DMS53 treated with DMSO at 0.1 percent for 48 hours (cell line): Measurements from ENCODE around the gene PALD1.
"Not testable (repeated sequence)": the region's sequence is repeated elsewhere in the genome, so short reads cannot be mapped to it uniquely, and the experiment has no call there.

Source experiments
- DNase-seq: peaks from one replicate; lab custom pipeline; 2025; ENCODE audit not compliant: unreplicated experiment; lab: John Stamatoyannopoulos, UW

Gene PALD1

DNA sequence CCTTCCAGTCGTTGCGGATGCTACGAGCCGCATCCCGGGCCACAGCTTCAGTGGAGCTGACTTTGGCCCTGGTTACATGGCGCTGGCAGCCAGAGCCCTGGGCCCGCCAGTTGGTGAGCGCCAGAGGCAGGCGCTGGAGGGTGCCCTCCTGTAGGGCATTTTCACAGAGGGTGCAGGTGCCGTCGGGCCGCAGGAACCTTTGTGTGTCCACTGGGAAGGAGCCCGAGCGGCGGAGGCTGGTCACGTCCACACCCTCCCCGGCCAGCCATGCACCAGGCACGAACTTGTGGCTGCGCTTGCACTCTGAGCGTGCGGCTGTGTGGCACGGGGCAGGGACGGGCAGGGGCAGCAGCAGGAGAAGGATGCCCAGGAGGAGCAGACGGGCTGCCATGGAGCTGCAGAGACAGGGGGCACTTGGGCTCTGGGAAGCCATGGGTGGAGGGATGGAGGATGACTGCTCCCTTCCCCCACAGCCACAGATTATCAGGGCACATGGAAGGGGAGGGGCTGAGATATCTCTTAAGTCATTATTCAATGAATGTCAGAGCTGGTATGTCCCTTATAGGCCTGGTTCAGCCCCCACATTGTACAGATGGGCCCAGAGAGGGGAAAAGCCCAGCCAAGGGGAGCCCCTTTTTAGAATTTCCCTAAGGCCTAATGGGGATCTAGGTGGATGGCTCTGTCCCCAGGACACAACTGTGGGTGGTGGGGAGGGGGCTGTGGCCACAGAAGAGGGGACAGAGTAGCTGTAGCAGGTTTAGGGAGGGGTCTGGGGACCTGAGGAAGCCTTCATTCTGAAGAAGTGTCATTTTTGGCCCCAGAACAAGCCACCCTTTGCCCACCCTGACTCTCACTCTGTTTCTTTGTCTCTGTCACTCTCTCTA lies 122.2 kb downstream of the PALD1 start:
- no peak for DNase-seq

DNA sequence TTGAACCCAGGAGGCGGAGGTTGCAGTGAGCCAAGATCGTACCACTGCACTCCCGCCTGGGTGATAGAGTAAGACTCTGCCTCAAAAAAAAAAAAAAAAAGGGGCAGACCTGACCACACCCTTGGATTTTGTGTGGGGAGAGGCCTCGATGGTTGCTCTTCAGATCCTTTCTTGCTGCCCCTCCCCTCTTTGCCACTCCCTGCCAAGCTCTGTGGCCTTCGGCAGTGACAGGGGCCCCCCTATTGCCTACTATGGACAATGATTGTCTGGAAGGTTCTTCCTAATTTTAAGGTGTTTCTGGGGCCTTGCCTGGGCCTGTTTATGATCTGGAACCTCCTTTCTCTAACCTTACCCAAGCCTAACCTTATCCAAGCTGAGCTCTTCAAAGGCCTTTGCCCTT lies 123.2 kb downstream of the PALD1 start:
- DNase-seq = no peak

DNA sequence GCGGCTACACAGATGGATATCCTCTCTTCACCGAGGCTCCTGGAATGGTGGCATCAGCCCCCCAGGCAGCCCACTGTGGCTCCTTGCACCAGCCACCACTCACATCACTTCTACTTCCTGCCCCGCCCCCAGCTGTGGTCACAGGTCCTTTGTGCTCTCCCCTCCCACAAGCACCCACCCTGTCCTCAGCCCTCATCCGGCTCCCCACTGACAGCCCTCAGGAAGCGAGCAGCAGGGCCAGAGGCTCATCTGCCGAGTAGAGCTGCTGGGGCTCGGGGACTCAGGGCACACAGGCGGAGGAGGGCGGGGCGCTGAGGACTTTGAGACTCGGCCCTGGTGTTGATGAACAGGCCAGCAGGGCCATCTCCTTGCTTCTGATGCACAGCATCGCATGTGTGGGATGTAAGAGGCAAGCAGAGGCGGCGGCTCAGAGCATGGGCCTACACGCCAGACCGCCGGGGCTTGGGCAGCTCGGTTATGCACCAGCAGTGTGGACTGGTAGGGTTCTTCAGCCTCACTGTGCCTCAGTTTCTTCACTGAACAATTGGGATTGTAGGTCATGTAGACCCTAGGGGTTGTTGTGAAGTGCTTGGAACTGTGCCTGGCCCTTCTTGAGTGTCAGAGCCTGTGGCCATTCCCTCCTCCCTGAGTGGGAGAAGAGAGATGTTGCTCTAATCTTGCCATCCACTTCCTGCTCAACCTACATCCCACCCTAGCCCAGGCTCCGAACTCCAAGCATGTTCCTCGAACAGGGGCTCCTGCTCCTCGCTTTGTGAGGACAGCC lies 124.3 kb downstream of the PALD1 start, which contains the start of gene PRF1:
TSS of gene PRF1 (minus strand) at position 77 of the 784 bp plus-strand sequence. CDS start 1,839 bp downstream, outside the sequence.
- no peak for DNase-seq

- DNase-seq = no peak
Observed at GRCh38 chr10:70603449-70603801, 124.9 kb downstream of the PALD1 start.

- DNase-seq = no peak
Observed at GRCh38 chr10:70604106-70604505, 125.5 kb downstream of the PALD1 start.

GRCh38 chr10:70605161-70605560 lies 126.6 kb downstream of the PALD1 start:
- no peak for DNase-seq

DNA sequence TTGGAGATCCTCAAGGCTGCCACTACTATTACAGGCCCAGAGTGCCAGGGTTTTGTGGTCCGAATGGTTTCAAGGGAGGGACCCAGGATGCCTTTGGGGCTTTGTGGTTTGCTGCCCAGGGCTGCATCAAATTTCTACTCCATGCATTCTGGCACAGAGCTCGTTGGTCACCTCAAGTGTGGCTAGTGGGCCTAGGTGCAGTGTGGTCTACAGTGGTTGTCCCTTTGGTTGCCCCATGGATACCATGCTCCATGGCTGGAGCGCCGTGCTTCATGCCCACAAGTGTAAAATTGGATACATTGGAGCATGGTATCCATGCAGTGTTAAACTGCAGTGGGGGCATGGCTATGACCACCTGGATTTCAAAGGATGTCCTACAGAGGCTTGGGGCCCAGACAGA lies 129.4 kb downstream of the PALD1 start:
- DNase-seq = no peak

- no peak for DNase-seq
Observed at GRCh38 chr10:70613941-70614340, 135.4 kb downstream of the PALD1 start.

DNA sequence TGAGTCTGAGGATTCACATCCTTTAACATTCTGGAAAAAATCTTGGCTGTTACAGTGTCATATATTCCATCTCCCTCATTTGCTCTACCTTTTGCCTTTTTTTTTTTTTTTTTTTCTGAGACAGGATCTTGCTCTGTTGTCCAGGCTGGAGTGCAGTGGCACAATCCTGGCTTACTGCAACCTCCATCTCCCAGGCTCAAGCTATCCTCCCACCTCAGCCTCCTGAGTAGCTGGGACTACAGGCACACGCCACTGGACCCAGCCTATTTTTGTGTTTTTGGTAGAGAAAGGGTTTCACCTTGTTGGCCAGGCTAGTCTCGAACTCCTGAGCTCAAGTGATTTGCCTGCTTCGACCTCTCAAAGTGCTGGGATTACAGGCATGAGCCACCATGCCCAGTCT lies 135.8 kb downstream of the PALD1 start:
- not testable (repeated sequence) for DNase-seq

DNA sequence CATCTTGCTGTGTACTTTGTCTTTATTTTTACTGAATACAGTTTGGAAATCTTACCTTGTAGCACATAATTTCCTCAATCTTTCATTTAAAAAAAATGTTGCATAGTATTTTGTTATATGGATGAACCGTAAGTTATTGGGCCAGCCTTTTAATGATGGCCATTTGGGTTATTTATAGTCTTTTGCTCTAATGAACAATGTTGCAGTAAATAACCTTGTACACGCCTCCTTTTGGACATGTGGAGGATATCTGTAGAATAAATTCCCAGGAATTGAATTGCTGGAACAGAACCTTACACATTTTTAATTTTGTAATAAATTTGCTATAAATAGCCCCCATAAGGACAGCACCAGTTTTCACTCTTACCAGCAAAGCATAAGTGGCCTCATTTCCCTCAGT lies 136.6 kb downstream of the PALD1 start:
- DNase-seq = no peak

DNA sequence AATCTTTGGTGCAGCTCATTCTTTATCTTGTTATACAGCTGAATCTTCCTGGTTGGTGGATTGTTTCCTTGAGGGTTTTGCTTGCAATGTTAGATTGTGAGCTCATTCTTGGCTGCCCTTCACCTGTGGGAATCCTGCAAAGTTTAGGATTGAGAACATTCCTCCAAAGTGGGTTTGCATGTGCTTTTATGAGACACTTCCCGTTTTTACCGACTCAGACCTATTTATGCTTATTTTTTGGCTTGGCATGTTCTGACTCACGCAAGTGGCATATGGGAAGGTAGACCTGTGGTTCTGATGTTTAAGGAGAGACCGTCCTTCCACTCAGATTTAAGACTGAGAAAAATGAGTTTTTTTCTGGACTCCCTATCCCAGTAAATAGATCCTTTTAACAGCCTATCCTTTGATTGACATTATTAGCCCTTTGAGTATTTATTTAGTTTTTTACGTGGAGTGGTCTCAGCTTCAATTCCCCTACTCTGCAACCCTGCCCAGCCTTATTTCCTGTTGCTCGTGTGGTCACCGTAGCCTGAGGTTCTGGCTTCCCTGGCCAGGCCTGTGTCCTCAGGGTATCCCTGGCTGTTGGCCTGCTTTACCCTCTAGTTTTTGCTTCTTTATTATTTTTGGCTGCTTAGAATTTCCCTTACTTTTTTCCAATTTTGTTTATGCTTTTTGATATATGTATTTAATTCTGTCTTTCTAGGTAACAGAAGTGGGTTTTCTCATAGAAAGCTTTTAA lies 137.4 kb downstream of the PALD1 start:
- DNase-seq = no peak

DNA sequence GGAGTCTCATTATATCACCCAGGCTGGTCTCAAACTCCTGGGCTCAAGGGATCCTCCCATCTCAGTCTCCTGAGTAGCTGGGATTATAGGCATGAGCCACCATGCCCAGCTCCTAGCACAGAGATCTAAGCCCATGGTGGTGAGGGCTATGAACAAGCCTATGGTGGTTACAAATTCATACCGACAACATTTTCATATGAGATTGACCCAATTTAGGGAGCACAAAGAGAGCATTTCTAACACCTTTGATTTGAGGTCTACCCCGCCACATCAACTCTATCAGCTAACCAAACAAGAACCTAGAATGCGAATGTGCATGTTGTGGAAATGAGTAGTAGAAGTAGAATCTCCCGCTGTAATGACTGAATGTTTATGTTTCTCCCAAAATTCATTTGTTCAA lies 138.2 kb downstream of the PALD1 start:
- DNase-seq = no peak
